Neutrophil (primary cell): ENCODE measurements around the gene HNF1B.

Source experiments
- H3K27ac ChIP-seq: fragments of 200-600 bp; sonication (generic); 2 replicates; pipeline ENCODE4 v1.5.1; 2016; ENCODE audit warnings: mild to moderate bottlenecking, moderate library complexity
- H3K27me3 ChIP-seq: fragments of 200-600 bp; sonication (generic); 2 replicates; pipeline ENCODE4 v1.6.0; 2016; ENCODE audit warnings: mild to moderate bottlenecking
- H3K36me3 ChIP-seq: fragments of 200-600 bp; sonication (generic); 2 replicates; pipeline ENCODE4 v1.5.1; 2017
- H3K4me1 ChIP-seq, 2 experiments: fragments of 200-600 bp in 1 of 2; sonication (generic) in 1 of 2; 1 replicate in 1 of 2; 2 replicates in 1 of 2; pipeline versions ENCODE4 v1.5.1 to v1.6.1; 2013 to 2016; ENCODE audit warnings: low read depth in 1 of 2, low read length in 1 of 2, mild to moderate bottlenecking in 1 of 2, moderate library complexity in 1 of 2; ENCODE audit not compliant: control insufficient read depth in 1 of 2, insufficient read depth in 1 of 2
- H3K4me3 ChIP-seq, 2 experiments: fragments of 200-600 bp in 1 of 2; sonication (generic) in 1 of 2; 1 replicate in 1 of 2; 2 replicates in 1 of 2; pipeline ENCODE4 v1.5.1; 2013 to 2016; ENCODE audit warnings: low read depth in 1 of 2, low read length in 1 of 2, mild to moderate bottlenecking in 1 of 2, moderate library complexity in 1 of 2
- H3K9me3 ChIP-seq: fragments of 200-600 bp; sonication (generic); 2 replicates; pipeline ENCODE4 v1.5.1; 2016
- CTCF ChIP-seq: fragments of 200-600 bp; sonication (generic); IDR thresholded peaks from 2 replicates; pipeline ENCODE4 v1.5.1; 2016; ENCODE audit warnings: antibody characterized with exemption

The HNF1B gene

GRCh38 chr17:37718324-37719048 is 26.4 kb downstream of the HNF1B start:
- peaks cover 60% of the 10 kb centered on the region for H3K27me3 ChIP-seq
- no peaks in the 10 kb centered on the region for H3K9me3 ChIP-seq

GRCh38 chr17:37717627-37718323 is 27.1 kb downstream of the HNF1B start:
- Histone ChIP-seq H3K27ac (no peak overlapping the region), H3K27me3 (peaks cover 67% of the 10 kb centered on the region), H3K4me3 (no peak overlapping the region), H3K9me3 (no peaks in the 10 kb centered on the region), H3K36me3 (no peaks in the 10 kb centered on the region), H3K4me1 (no peaks in the 10 kb centered on the region)
- no peak for TF ChIP-seq CTCF

More at GRCh38 chr17:37718324-37719048, 26.4 kb downstream of the HNF1B start:
- H3K36me3 ChIP-seq: no peaks in the 10 kb centered on the region
- H3K27ac ChIP-seq: no peak overlapping the region
- no peak for TF ChIP-seq CTCF
- H3K4me1 ChIP-seq: peaks cover 0 to 2% of the 10 kb centered on the region in 2 experiments
- no peak overlapping the region for H3K4me3 ChIP-seq

GRCh38 chr17:37714897-37715296 is 30.0 kb downstream of the HNF1B start:
- Histone ChIP-seq H3K27me3 (peaks cover 84% of the 10 kb centered on the region), H3K9me3 (no peaks in the 10 kb centered on the region), H3K27ac (no peak overlapping the region), H3K4me1 (no peaks in the 10 kb centered on the region), H3K36me3 (no peaks in the 10 kb centered on the region), H3K4me3 (no peak overlapping the region)
- no peak for TF ChIP-seq CTCF

GRCh38 chr17:37713624-37714023 is 31.2 kb downstream of the HNF1B start:
- Histone ChIP-seq H3K27me3 (peaks cover 93% of the 10 kb centered on the region), H3K27ac (no peak overlapping the region)

GRCh38 chr17:37713028-37713431 is 31.8 kb downstream of the HNF1B start:
- Histone ChIP-seq H3K9me3 (no peaks in the 10 kb centered on the region), H3K27me3 (peaks cover 93% of the 10 kb centered on the region), H3K27ac (no peak overlapping the region), H3K4me3 (no peak overlapping the region), H3K36me3 (no peaks in the 10 kb centered on the region), H3K4me1 (no peaks in the 10 kb centered on the region)
- no peak for TF ChIP-seq CTCF

More at GRCh38 chr17:37713624-37714023, 31.2 kb downstream of the HNF1B start:
- no peak for TF ChIP-seq CTCF
- Histone ChIP-seq H3K9me3 (no peaks in the 10 kb centered on the region), H3K4me3 (no peak overlapping the region), H3K4me1 (no peaks in the 10 kb centered on the region), H3K36me3 (no peaks in the 10 kb centered on the region)
